ENCODE measurements around the gene SAP25. TPM values are rescaled to one million over a fixed set of nuclear protein-coding genes. Genes with fewer than 3 reads are reported as not detected.
"Not testable (repeated sequence)": the region's sequence is repeated elsewhere in the genome, so short reads cannot be mapped to it uniquely, and the experiment has no call there.

SAP25 gene
- total and polyA plus RNA-seq, 10 donors, result 11.0 to 75.6 (median 25.1) TPM

GRCh38 chr7:100567751-100568175 is 5.9 kb downstream of the SAP25 start:
- WGBS, 5 donors, result 11 to 32% (median 19%) methylated on average over 3 of the region's 3 CpGs
- peak; percentile 78 for DNase-seq
- TF ChIP-seq POLR2AphosphoS5 (IDR thresholded peaks at IDR 0.05) (no peak), CTCF (IDR thresholded peaks at IDR 0.05 in 8 of 11, conservative IDR thresholded peaks at IDR 0.05 in 3 of 11) (no peak), POLR2A (IDR thresholded peaks at IDR 0.05) (no peak)
- Histone ChIP-seq H3K4me1 (peaks cover 30 to 84% (median 58%) of the 10 kb centered on the region in 6 donors), H3K27ac (peak overlapping the region; percentile 29 to 85 (median 68)), H3K36me3 (peaks cover 0 to 33% (median 10%) of the 10 kb centered on the region in 6 donors), H3K9me3 (no peaks in the 10 kb centered on the region), H3K27me3 (replicated peaks in 1 of 7) (peaks cover 0 to 17% (median 0%) of the 10 kb centered on the region in 7 donors), H3K4me3 (no peak overlapping the region)
- intact Hi-C loops (cut with DNase I; ENCODE audit: low total_unique reads), result no loop called here

- Histone ChIP-seq H3K27me3 (replicated peaks in 1 of 7) (peaks cover 0 to 17% (median 0%) of the 10 kb centered on the region in 7 donors), H3K27ac (peak overlapping the region; percentile 27 to 85 (median 68)), H3K36me3 (peaks cover 0 to 33% (median 11%) of the 10 kb centered on the region in 6 donors), H3K4me1 (peaks cover 30 to 78% (median 58%) of the 10 kb centered on the region in 6 donors), H3K9me3 (no peaks in the 10 kb centered on the region), H3K4me3 (no peak overlapping the region)
- no peak for TF ChIP-seq POLR2A (IDR thresholded peaks at IDR 0.05)
- TF ChIP-seq POLR2AphosphoS5 (IDR thresholded peaks at IDR 0.05), result peak in 2 of 3 donors; percentile 9 to 59
- TF ChIP-seq CTCF (IDR thresholded peaks at IDR 0.05 in 8 of 11, conservative IDR thresholded peaks at IDR 0.05 in 3 of 11), result no peak
- WGBS, 5 donors, result 66 to 76% (median 72%) methylated on average over 9 to 12 of the region's 12 CpGs
- intact Hi-C loops (cut with DNase I; ENCODE audit: low total_unique reads), result no loop called here
- DNase-seq, result peak; percentile 56
Observed at GRCh38 chr7:100567031-100567730, 6.5 kb downstream of the SAP25 start.

GRCh38 chr7:100566018-100566531 is 7.6 kb downstream of the SAP25 start:
- TF ChIP-seq POLR2AphosphoS5 (IDR thresholded peaks at IDR 0.05) (peak in 2 of 3 donors; percentile 26 to 35), POLR2A (IDR thresholded peaks at IDR 0.05) (no peak)
- intact Hi-C loops (cut with DNase I; ENCODE audit: low total_unique reads), result no loop called here
- 85 to 91% (median 91%) methylated on average over 6 of the region's 6 CpGs for WGBS, 5 donors
- H3K36me3 ChIP-seq, result peaks cover 0 to 38% (median 16%) of the 10 kb centered on the region in 6 donors
- H3K27me3 ChIP-seq (replicated peaks in 1 of 7), result peaks cover 0 to 16% (median 0%) of the 10 kb centered on the region in 7 donors
- H3K4me1 ChIP-seq, result peaks cover 30 to 67% (median 55%) of the 10 kb centered on the region in 6 donors
- H3K27ac ChIP-seq, result peak overlapping the region in 6 of 8 donors; percentile 38 to 85 (median 74)
- no peak overlapping the region for H3K4me3 ChIP-seq
- DNase-seq, result no peak
- H3K9me3 ChIP-seq, result no peaks in the 10 kb centered on the region

GRCh38 chr7:100565133-100565571 is 8.5 kb downstream of the SAP25 start:
- WGBS, 5 donors, result 86 to 96% (median 94%) methylated on average over 6 to 11 of the region's 11 CpGs

GRCh38 chr7:100564405-100564804 is 9.3 kb downstream of the SAP25 start:
- Histone ChIP-seq H3K27ac (peak overlapping the region in 5 of 8 donors; percentile 16 to 66 (median 26)), H3K4me1 (peaks cover 25 to 57% (median 43%) of the 10 kb centered on the region in 6 donors), H3K36me3 (peaks cover 0 to 44% (median 16%) of the 10 kb centered on the region in 6 donors)
- H3K27me3 ChIP-seq (replicated peaks in 1 of 7); H3K9me3 ChIP-seq; H3K4me3 ChIP-seq; intact Hi-C loops (cut with DNase I; ENCODE audit: low total_unique reads); DNase-seq: not testable (repeated sequence)
- 87 to 93% (median 89%) methylated on average over 6 of the region's 6 CpGs for WGBS, 5 donors

More at GRCh38 chr7:100565133-100565571, 8.5 kb downstream of the SAP25 start:
- Histone ChIP-seq H3K27ac (no peak overlapping the region), H3K9me3 (no peaks in the 10 kb centered on the region), H3K4me3 (no peak overlapping the region), H3K27me3 (replicated peaks in 1 of 7) (peaks cover 0 to 8% (median 0%) of the 10 kb centered on the region in 7 donors), H3K36me3 (peaks cover 0 to 44% (median 16%) of the 10 kb centered on the region in 6 donors), H3K4me1 (peaks cover 26 to 58% (median 45%) of the 10 kb centered on the region in 6 donors)
- no peak for DNase-seq
- TF ChIP-seq POLR2A (IDR thresholded peaks at IDR 0.05) (no peak), POLR2AphosphoS5 (IDR thresholded peaks at IDR 0.05) (no peak), CTCF (IDR thresholded peaks at IDR 0.05 in 8 of 11, conservative IDR thresholded peaks at IDR 0.05 in 3 of 11) (peak in 1 of 11 experiments; percentile 0)
- intact Hi-C loops (cut with DNase I; ENCODE audit: low total_unique reads), result no loop called here
